A673 (cell line): ENCODE results near the gene SPATA32.

Experiments used
- CTCF ChIP-seq: fragments of 300-800, 200-600 bp; sonication (generic); conservative IDR thresholded peaks from 2 replicates; pipeline ENCODE4 v1.5.1; 2017; ENCODE audit warnings: low read depth, mild to moderate bottlenecking, antibody characterized with exemption, low read length, moderate library complexity, mixed read lengths
- EZH2 ChIP-seq: fragments of 200-600 bp; sonication (generic); IDR thresholded peaks from 2 replicates; pipeline ENCODE4 v1.6.1; 2017; ENCODE audit warnings: borderline replicate concordance, low read depth, mild to moderate bottlenecking, mixed read lengths, antibody characterized with exemption, low read length; ENCODE audit not compliant: poor library complexity, severe bottlenecking

DNA sequence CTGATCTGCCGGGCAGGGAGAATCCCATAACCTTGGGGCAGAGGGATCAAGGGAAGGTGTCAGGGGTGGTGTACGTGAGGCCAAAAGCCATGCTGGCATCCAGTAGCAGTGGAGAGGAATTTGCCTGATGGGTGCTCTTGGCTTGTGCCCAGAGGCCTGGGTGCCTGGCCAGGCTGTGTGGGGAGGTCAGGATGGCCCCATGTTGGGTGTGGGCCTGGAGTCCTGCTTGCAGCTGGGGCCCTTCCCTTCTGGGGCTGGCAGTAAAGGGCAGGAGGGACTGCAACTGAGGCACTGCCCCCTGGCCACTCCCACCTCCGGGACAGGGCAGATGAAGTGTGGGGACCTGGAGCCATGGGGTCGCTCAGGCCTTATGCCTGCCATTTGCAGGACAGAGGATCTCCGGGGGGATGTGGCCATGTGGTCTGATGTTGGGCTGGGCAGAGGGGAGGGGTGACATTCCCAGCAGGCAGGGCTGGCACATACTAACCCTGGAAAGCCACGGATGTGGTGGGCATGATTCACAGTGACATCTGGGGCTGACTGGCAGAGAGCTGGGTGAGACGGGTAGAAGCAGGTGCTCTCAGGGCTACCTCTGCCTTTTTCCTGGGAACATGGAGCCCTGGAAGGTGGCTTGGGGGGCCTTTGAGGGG is 36.7 kb downstream of the SPATA32 start:
- no peak for TF ChIP-seq EZH2
- TF ChIP-seq CTCF, result no peak
